Uterus (tissue), 2 donors: ENCODE measurements around the gene COL25A1.

Experiments used
- CTCF ChIP-seq, 4 experiments: fragments of 200-600 bp in 2 of 4; fragments of 450-650 bp in 2 of 4; sonication (generic) in 2 of 4; IDR thresholded peaks; one replicate each; pipeline ENCODE4 v1.5.1; 2016 to 2019; ENCODE audit warnings: antibody characterized with exemption in 4 of 4, mild to moderate bottlenecking in 2 of 4, moderate library complexity in 1 of 4
- POLR2A ChIP-seq, 2 donors: fragments of 450-650 bp; IDR thresholded peaks; one replicate each; pipeline ENCODE4 v1.6.1; 2016; ENCODE audit warnings: antibody characterized with exemption in 2 of 2, mild to moderate bottlenecking in 1 of 2, moderate library complexity in 1 of 2

GRCh38 chr4:108811486-108811885, 491.0 kb downstream of the COL25A1 start:
- TF ChIP-seq CTCF (IDR thresholded peaks at IDR 0.05), result no peak
- no peak for TF ChIP-seq POLR2A (IDR thresholded peaks at IDR 0.05)
